HCT116 (cell line): Measurements from ENCODE around the gene GGT7.

ENCODE experiments used
- CTCF ChIP-seq, 3 experiments: fragments of 200-600 bp in 1 of 3; sonication (generic) in 1 of 3; IDR thresholded peaks in 2 of 3; conservative IDR thresholded peaks in 1 of 3; 2 replicates each; pipeline ENCODE4 v1.5.1; 2012 to 2017; ENCODE audit warnings: low read depth in 2 of 3, low read length in 2 of 3, antibody characterized with exemption in 1 of 3, borderline replicate concordance in 1 of 3, control low read depth in 1 of 3, mild to moderate bottlenecking in 1 of 3, mixed read lengths in 1 of 3, mixed run types in 1 of 3, moderate library complexity in 1 of 3; ENCODE audit not compliant: insufficient read depth in 1 of 3
- EZH2 ChIP-seq: fragments of 200-600 bp; sonication (generic); IDR thresholded peaks from 2 replicates; pipeline ENCODE4 v1.6.1; 2017; ENCODE audit warnings: antibody characterized with exemption, mixed run types
- MAX ChIP-seq: IDR thresholded peaks from 2 replicates; pipeline ENCODE4 v1.6.1; 2012
- POLR2A ChIP-seq: IDR thresholded peaks from 2 replicates; pipeline ENCODE4 v1.7.0; 2011; ENCODE audit warnings: borderline replicate concordance; ENCODE audit not compliant: insufficient read depth, insufficient read length; ENCODE audit errors: extremely low read depth
- POLR2AphosphoS5 ChIP-seq: IDR thresholded peaks from 2 replicates; pipeline ENCODE4 v1.6.1; 2011; ENCODE audit warnings: mild to moderate bottlenecking, low read depth, low read length, moderate library complexity
- TCF7L2 ChIP-seq: IDR thresholded peaks from 2 replicates; pipeline ENCODE4 v1.7.0; 2011; ENCODE audit warnings: borderline replicate concordance, inconsistent platforms; ENCODE audit not compliant: insufficient read depth, insufficient read length; ENCODE audit errors: extremely low read depth
- ZFX ChIP-seq: fragments of 450-650 bp; IDR thresholded peaks from 2 replicates; pipeline ENCODE4 v1.6.1; 2017
- ZNF274 ChIP-seq: fragments of 200-500 bp; sonication (Bioruptor generic); IDR thresholded peaks from 2 replicates; pipeline ENCODE4 v1.6.1; 2014; ENCODE audit warnings: mild to moderate bottlenecking, low read depth, low read length, inconsistent platforms

GRCh38 chr20:34892671-34893070 lies 20.0 kb upstream of the GGT7 start:
- TF ChIP-seq CTCF (IDR thresholded peaks at IDR 0.05 in 2 of 3, conservative IDR thresholded peaks at IDR 0.05 in 1 of 3; ENCODE audit: borderline replicate concordance in 1 of 3, insufficient read depth in 1 of 3, low read depth in 2 of 3, low read length in 2 of 3) (no peak), POLR2AphosphoS5 (no peak), EZH2 (no peak), MAX (no peak), TCF7L2 (no peak), ZNF274 (no peak), POLR2A (no peak), ZFX (no peak)
